GM12873 (cell line): ENCODE data around the gene SORCS2.

Experiments used
- CTCF ChIP-seq: IDR thresholded peaks from 2 replicates; pipeline ENCODE4 v1.5.1; 2012; ENCODE audit warnings: low read depth, mild to moderate bottlenecking, moderate library complexity, low read length, control low read depth; ENCODE audit not compliant: insufficient read depth; ENCODE audit errors: missing control alignments

SORCS2 gene

GRCh38 chr4:7593646-7594412, 401.5 kb downstream of the SORCS2 start:
- TF ChIP-seq CTCF: no peak

- no peak for TF ChIP-seq CTCF
These were observed 403.7 kb downstream of the SORCS2 start for GRCh38 chr4:7595934-7596461.

GRCh38 chr4:7596918-7597606, 404.7 kb downstream of the SORCS2 start:
- no peak for TF ChIP-seq CTCF

GRCh38 chr4:7598939-7599790, 406.8 kb downstream of the SORCS2 start:
- TF ChIP-seq CTCF: no peak

GRCh38 chr4:7600247-7600646, 407.9 kb downstream of the SORCS2 start:
- TF ChIP-seq CTCF: no peak

- TF ChIP-seq CTCF: no peak
These were observed 415.0 kb downstream of the SORCS2 start for GRCh38 chr4:7607156-7607910.
